MM.1S (cell line): ENCODE measurements around the gene SLC30A4.
A peak's percentile ranks its signal among the peaks of the same experiment; 100 is the strongest.

Source experiments
- DNase-seq: peaks from one replicate; pipeline ENCODE4 v3.0.0-alpha.2; 2015
- H2AFZ ChIP-seq: fragments of 300-600 bp; sonication (generic); 2 replicates; pipeline ENCODE4 v1.6.0; 2016; ENCODE audit warnings: antibody characterized with exemption, low read length
- H3F3A ChIP-seq: fragments of 300-600 bp; sonication (generic); 2 replicates; pipeline ENCODE4 v1.6.1; 2016; ENCODE audit warnings: mild to moderate bottlenecking, antibody characterized with exemption, low read length, moderate library complexity, mixed read lengths; ENCODE audit not compliant: insufficient read depth
- H3K27ac ChIP-seq: fragments of 300-600 bp; sonication (generic); 2 replicates; pipeline ENCODE4 v1.5.1; 2016; ENCODE audit warnings: mild to moderate bottlenecking, low read length
- H3K27me3 ChIP-seq: fragments of 300-600 bp; sonication (generic); replicated peaks from 2 replicates; pipeline ENCODE4 v1.6.0; 2016; ENCODE audit warnings: low read length; ENCODE audit not compliant: insufficient read depth
- H3K36me3 ChIP-seq: fragments of 300-600 bp; sonication (generic); replicated peaks from 2 replicates; pipeline ENCODE4 v1.6.1; 2016; ENCODE audit warnings: mild to moderate bottlenecking, low read length, mixed read lengths; ENCODE audit not compliant: insufficient read depth
- H3K4me1 ChIP-seq: fragments of 300-600 bp; sonication (generic); 2 replicates; pipeline ENCODE4 v1.6.1; 2016; ENCODE audit warnings: low read length, mixed read lengths
- H3K4me2 ChIP-seq: fragments of 300-600 bp; sonication (generic); 2 replicates; pipeline ENCODE4 v1.6.0; 2016; ENCODE audit warnings: low read depth, low read length
- H3K4me3 ChIP-seq: fragments of 300-600 bp; sonication (generic); 2 replicates; pipeline ENCODE4 v1.5.1; 2016; ENCODE audit warnings: low read length, mixed read lengths
- H3K79me2 ChIP-seq: fragments of 300-600 bp; sonication (generic); 2 replicates; pipeline ENCODE4 v1.6.1; 2016; ENCODE audit warnings: mixed run types, low read length, mixed read lengths
- H3K9ac ChIP-seq: fragments of 300-600 bp; sonication (generic); 2 replicates; pipeline ENCODE4 v1.6.1; 2016; ENCODE audit warnings: low read length, mixed read lengths
- H3K9me2 ChIP-seq: fragments of 300-600 bp; sonication (generic); replicated peaks from 2 replicates; pipeline ENCODE4 v1.6.1; 2016; ENCODE audit warnings: mild to moderate bottlenecking, low read length, mixed read lengths; ENCODE audit not compliant: insufficient read depth
- H3K9me3 ChIP-seq: fragments of 300-600 bp; sonication (generic); replicated peaks from 2 replicates; pipeline ENCODE4 v1.6.1; 2016; ENCODE audit warnings: mild to moderate bottlenecking, low read length, mixed read lengths; ENCODE audit not compliant: insufficient read depth
- H4K20me1 ChIP-seq: fragments of 300-600 bp; sonication (generic); 2 replicates; pipeline ENCODE4 v1.6.1; 2016; ENCODE audit warnings: mild to moderate bottlenecking, low read length, moderate library complexity, mixed read lengths; ENCODE audit not compliant: insufficient read depth
- CTCF ChIP-seq: fragments of 300-600 bp; sonication (generic); IDR thresholded peaks from 2 replicates; pipeline ENCODE4 v1.5.1; 2016; ENCODE audit warnings: antibody characterized with exemption, low read length, mixed read lengths
- EZH2 ChIP-seq: fragments of 300-600 bp; sonication (generic); optimal IDR thresholded peaks from 2 replicates; pipeline ENCODE3; 2017; ENCODE audit warnings: low read depth, mild to moderate bottlenecking, antibody characterized with exemption, low read length, mixed read lengths
- EZH2phosphoT487 ChIP-seq: fragments of 300-600 bp; sonication (generic); IDR thresholded peaks from 2 replicates; pipeline ENCODE4 v1.6.1; 2018; ENCODE audit warnings: antibody characterized with exemption, low read length

The SLC30A4 gene

GRCh38 chr15:45550436-45550835 lies 27.9 kb upstream of the SLC30A4 start:
- Histone ChIP-seq H3K27ac (no peak overlapping the region), H3K4me3 (no peak overlapping the region), H3F3A (no peaks in the 10 kb centered on the region), H4K20me1 (no peaks in the 10 kb centered on the region), H3K9me2 (no peaks in the 10 kb centered on the region), H3K9ac (no peak overlapping the region), H3K4me1 (no peaks in the 10 kb centered on the region), H3K36me3 (no peaks in the 10 kb centered on the region), H3K9me3 (no peaks in the 10 kb centered on the region), H3K79me2 (no peaks in the 10 kb centered on the region), H3K27me3 (no peaks in the 10 kb centered on the region), H2AFZ (no peak overlapping the region), H3K4me2 (no peak overlapping the region)
- no peak for TF ChIP-seq EZH2
- DNase-seq: no peak

- TF ChIP-seq EZH2: no peak
- no peak for TF ChIP-seq EZH2phosphoT487
- TF ChIP-seq CTCF: no peak
- Histone ChIP-seq H3K36me3 (no peaks in the 10 kb centered on the region), H3K27me3 (no peaks in the 10 kb centered on the region), H3K79me2 (no peaks in the 10 kb centered on the region), H3K4me3 (peak overlapping the region; percentile 52; the same call in 1 of the 2 replicates), H3K9me2 (no peaks in the 10 kb centered on the region), H3K9ac (peak overlapping the region; percentile 49), H3K9me3 (no peaks in the 10 kb centered on the region), H3K4me2 (peak overlapping the region; percentile 53), H2AFZ (peak overlapping the region; percentile 18; the same call in 1 of the 2 replicates), H3K4me1 (no peaks in the 10 kb centered on the region), H3K27ac (peak overlapping the region; percentile 62; the same call in 1 of the 2 replicates), H3F3A (no peaks in the 10 kb centered on the region), H4K20me1 (no peaks in the 10 kb centered on the region)
- DNase-seq: no peak
Measured at GRCh38 chr15:45549541-45550220, 27.1 kb upstream of the SLC30A4 start.

- Histone ChIP-seq H2AFZ (peak overlapping the region; percentile 55), H3K79me2 (no peaks in the 10 kb centered on the region), H3K27ac (peak overlapping the region; percentile 62; the same call in 1 of the 2 replicates), H3K9me3 (no peaks in the 10 kb centered on the region), H3K9me2 (no peaks in the 10 kb centered on the region), H3F3A (no peaks in the 10 kb centered on the region), H4K20me1 (no peaks in the 10 kb centered on the region), H3K4me3 (peak overlapping the region; percentile 52), H3K4me2 (peak overlapping the region; percentile 53), H3K27me3 (no peaks in the 10 kb centered on the region), H3K4me1 (no peaks in the 10 kb centered on the region), H3K9ac (peak overlapping the region; percentile 49), H3K36me3 (no peaks in the 10 kb centered on the region)
- TF ChIP-seq EZH2 (no peak), CTCF (no peak), EZH2phosphoT487 (no peak)
- peak; percentile 87 for DNase-seq
Measured at GRCh38 chr15:45548753-45549520, 26.4 kb upstream of the SLC30A4 start.
